GM23338 (cell line): Measurements from ENCODE around the gene DEFB110. TPM values are rescaled to one million over a fixed set of nuclear protein-coding genes. Genes with fewer than 3 reads are reported as not detected.

Experiments
- ATAC-seq: fragments of 200-7000 bp; cut with Tn5 transposase; 3 replicates; pipeline ENCODE4 v1.9.1; 2020
- DNase-seq: peaks from one replicate; pipeline ENCODE4 v3.0.0-alpha.2; 2015; ENCODE audit warnings: low spot score
- H2AFZ ChIP-seq: fragments of 200-600 bp; sonication (generic); 2 replicates; pipeline ENCODE4 v1.8.0; 2016; ENCODE audit warnings: antibody characterized with exemption, mild to moderate bottlenecking, moderate library complexity
- H3F3A ChIP-seq: fragments of 200-600 bp; sonication (generic); replicated peaks from 2 replicates; pipeline ENCODE4 v1.8.0; 2017; ENCODE audit warnings: antibody characterized with exemption, mixed run types, low read depth
- H3K27ac ChIP-seq: fragments of 200-600 bp; sonication (generic); 2 replicates; pipeline ENCODE4 v1.6.1; 2016; ENCODE audit warnings: low read depth
- H3K27me3 ChIP-seq: fragments of 200-600 bp; sonication (generic); 2 replicates; pipeline ENCODE4 v1.8.0; 2016; ENCODE audit warnings: mild to moderate bottlenecking, mixed run types, moderate library complexity; ENCODE audit not compliant: insufficient read depth
- H3K36me3 ChIP-seq: fragments of 200-600 bp; sonication (generic); 2 replicates; pipeline ENCODE4 v1.8.0; 2016; ENCODE audit warnings: mild to moderate bottlenecking; ENCODE audit not compliant: insufficient read depth
- H3K4me1 ChIP-seq: fragments of 200-600 bp; sonication (generic); 2 replicates; pipeline ENCODE4 v1.8.0; 2016; ENCODE audit warnings: mild to moderate bottlenecking, moderate library complexity; ENCODE audit not compliant: insufficient read depth
- H3K4me2 ChIP-seq: fragments of 200-600 bp; sonication (generic); 2 replicates; pipeline ENCODE4 v1.7.1; 2017; ENCODE audit warnings: mixed run types
- H3K4me3 ChIP-seq: fragments of 200-600 bp; sonication (generic); 2 replicates; pipeline ENCODE4 v1.6.1; 2016; ENCODE audit warnings: mixed run types
- H3K79me2 ChIP-seq: fragments of 200-600 bp; sonication (generic); replicated peaks from 2 replicates; pipeline ENCODE4 v1.8.0; 2017; ENCODE audit warnings: mild to moderate bottlenecking; ENCODE audit not compliant: insufficient read depth
- H3K9me2 ChIP-seq: fragments of 200-600 bp; sonication (generic); 2 replicates; pipeline ENCODE4 v1.8.0; 2017; ENCODE audit not compliant: insufficient read depth
- H4K20me1 ChIP-seq: fragments of 200-600 bp; sonication (generic); replicated peaks from 2 replicates; pipeline ENCODE4 v1.8.0; 2017; ENCODE audit warnings: mild to moderate bottlenecking; ENCODE audit not compliant: insufficient read depth
- H3K27ac Mint-ChIP-seq: 2 replicates; pipeline ENCODE4 v1.8.0; 2020; ENCODE audit warnings: inconsistent platforms, mild to moderate bottlenecking, moderate library complexity, mixed read lengths
- H3K27me3 Mint-ChIP-seq: 3 replicates; pipeline ENCODE4 v1.8.0; 2022; ENCODE audit warnings: low read depth, mild to moderate bottlenecking, moderate library complexity, mixed read lengths, inconsistent platforms; ENCODE audit not compliant: insufficient read depth, poor library complexity
- H3K36me3 Mint-ChIP-seq: 3 replicates; pipeline ENCODE4 v1.8.0; 2021; ENCODE audit warnings: low read depth, mild to moderate bottlenecking, inconsistent platforms, moderate library complexity, mixed read lengths
- H3K4me1 Mint-ChIP-seq: 3 replicates; pipeline ENCODE4 v1.8.0; 2020; ENCODE audit warnings: mild to moderate bottlenecking, inconsistent platforms, mixed read lengths
- H3K4me3 Mint-ChIP-seq: 3 replicates; pipeline ENCODE4 v1.8.0; 2021; ENCODE audit warnings: moderate library complexity, mild to moderate bottlenecking, inconsistent platforms, mixed read lengths
- H3K9me3 Mint-ChIP-seq: 3 replicates; pipeline ENCODE4 v1.8.0; 2020; ENCODE audit warnings: moderate library complexity, mild to moderate bottlenecking, inconsistent platforms, mixed read lengths
- CREB1 ChIP-seq: fragments of 250-450 bp; sonication (Bioruptor Pico); IDR thresholded peaks from 2 replicates; pipeline ENCODE4 v1.5.0; 2020; ENCODE audit warnings: low read depth, mild to moderate bottlenecking, moderate library complexity
- EZH2 ChIP-seq: fragments of 200-600 bp; sonication (generic); IDR thresholded peaks from one replicate; pipeline ENCODE4 v1.8.0; 2017; ENCODE audit warnings: antibody characterized with exemption, mild to moderate bottlenecking, low read depth; ENCODE audit not compliant: unreplicated experiment
- EZH2phosphoT487 ChIP-seq: fragments of 200-600 bp; sonication (generic); IDR thresholded peaks from one replicate; pipeline ENCODE4 v1.8.1; 2018; ENCODE audit warnings: antibody characterized with exemption; ENCODE audit not compliant: unreplicated experiment
- JUNB ChIP-seq: IDR thresholded peaks from one replicate; pipeline ENCODE4 v1.6.1; 2016; ENCODE audit warnings: antibody characterized with exemption; ENCODE audit not compliant: unreplicated experiment
- POLR2AphosphoS5 ChIP-seq: IDR thresholded peaks from 2 replicates; pipeline ENCODE4 v1.6.1; 2016; ENCODE audit warnings: antibody characterized with exemption, low read depth
- ZNF462 ChIP-seq: fragments of 250-450 bp; sonication (Bioruptor Pico); IDR thresholded peaks from 2 replicates; pipeline ENCODE4 v1.5.0; 2020; ENCODE audit warnings: mild to moderate bottlenecking, moderate library complexity
- polyA plus RNA-seq: library from polyadenylated mRNA; unstranded; fragments of >200 nt; fragmentation: Nextera tagmentation; extraction: Ambion mirVana; gene quantifications from 2 replicates; pipeline ENCODE4 v1.2.1, GENCODE V29; 2016
- total RNA-seq: library from RNA; depleted of rRNA; stranded (reverse); fragments of >200 nt; shearing (Covaris generic); gene quantifications from 2 replicates; pipeline ENCODE4 v1.2.3, GENCODE V29; 2014
- TF ChIP-seq, protein P1 (sequence below): IDR thresholded peaks from 2 replicates; pipeline ENCODE4 v1.6.1; 2016; ENCODE audit warnings: antibody characterized with exemption
- TF ChIP-seq, protein P2 (sequence below), 2 experiments: fragments of 200-600 bp in 1 of 2; sonication (generic) in 1 of 2; conservative IDR thresholded peaks; 2 replicates each; pipeline versions ENCODE4 v1.5.1 to v1.6.1; 2016 to 2017; ENCODE audit warnings: antibody characterized with exemption in 2 of 2, low read depth in 2 of 2, mild to moderate bottlenecking in 2 of 2, moderate library complexity in 1 of 2

The DEFB110 gene
- total and polyA plus RNA-seq, 2 experiments from 2014 or later, result not detected

- TF ChIP-seq ZNF462 (CRISPR knock-in tag) (no peak), POLR2AphosphoS5 (no peak), CREB1 (CRISPR knock-in tag) (no peak), EZH2phosphoT487 (no peak), JUNB (no peak), EZH2 (no peak)
Measured at GRCh38 chr6:50070101-50070500, 48.3 kb upstream of the DEFB110 start (continued).

- no peaks in the 10 kb centered on the region for H3K9me3 Mint-ChIP-seq
- no peak overlapping the region for H3K27ac Mint-ChIP-seq
- no peaks in the 10 kb centered on the region for H3K36me3 Mint-ChIP-seq
- H4K20me1 ChIP-seq, result no peaks in the 10 kb centered on the region
- no peaks in the 10 kb centered on the region for H3K9me2 ChIP-seq
- TF ChIP-seq, protein P1, sequence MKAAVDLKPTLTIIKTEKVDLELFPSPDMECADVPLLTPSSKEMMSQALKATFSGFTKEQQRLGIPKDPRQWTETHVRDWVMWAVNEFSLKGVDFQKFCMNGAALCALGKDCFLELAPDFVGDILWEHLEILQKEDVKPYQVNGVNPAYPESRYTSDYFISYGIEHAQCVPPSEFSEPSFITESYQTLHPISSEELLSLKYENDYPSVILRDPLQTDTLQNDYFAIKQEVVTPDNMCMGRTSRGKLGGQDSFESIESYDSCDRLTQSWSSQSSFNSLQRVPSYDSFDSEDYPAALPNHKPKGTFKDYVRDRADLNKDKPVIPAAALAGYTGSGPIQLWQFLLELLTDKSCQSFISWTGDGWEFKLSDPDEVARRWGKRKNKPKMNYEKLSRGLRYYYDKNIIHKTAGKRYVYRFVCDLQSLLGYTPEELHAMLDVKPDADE, result no peak
- TF ChIP-seq, protein P2, sequence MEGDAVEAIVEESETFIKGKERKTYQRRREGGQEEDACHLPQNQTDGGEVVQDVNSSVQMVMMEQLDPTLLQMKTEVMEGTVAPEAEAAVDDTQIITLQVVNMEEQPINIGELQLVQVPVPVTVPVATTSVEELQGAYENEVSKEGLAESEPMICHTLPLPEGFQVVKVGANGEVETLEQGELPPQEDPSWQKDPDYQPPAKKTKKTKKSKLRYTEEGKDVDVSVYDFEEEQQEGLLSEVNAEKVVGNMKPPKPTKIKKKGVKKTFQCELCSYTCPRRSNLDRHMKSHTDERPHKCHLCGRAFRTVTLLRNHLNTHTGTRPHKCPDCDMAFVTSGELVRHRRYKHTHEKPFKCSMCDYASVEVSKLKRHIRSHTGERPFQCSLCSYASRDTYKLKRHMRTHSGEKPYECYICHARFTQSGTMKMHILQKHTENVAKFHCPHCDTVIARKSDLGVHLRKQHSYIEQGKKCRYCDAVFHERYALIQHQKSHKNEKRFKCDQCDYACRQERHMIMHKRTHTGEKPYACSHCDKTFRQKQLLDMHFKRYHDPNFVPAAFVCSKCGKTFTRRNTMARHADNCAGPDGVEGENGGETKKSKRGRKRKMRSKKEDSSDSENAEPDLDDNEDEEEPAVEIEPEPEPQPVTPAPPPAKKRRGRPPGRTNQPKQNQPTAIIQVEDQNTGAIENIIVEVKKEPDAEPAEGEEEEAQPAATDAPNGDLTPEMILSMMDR (conservative IDR thresholded peaks at IDR 0.05; ENCODE audit: low read depth in 2 of 2), result peak; percentile 70 to 83
- no peaks in the 10 kb centered on the region for H3K4me1 ChIP-seq
- no peak overlapping the region for H3K27ac ChIP-seq
- DNase-seq (peak; percentile 52), ATAC-seq (peak; percentile 66)
- no peak overlapping the region for H3K4me2 ChIP-seq
- H3K4me3 Mint-ChIP-seq, result no peak overlapping the region
- no peaks in the 10 kb centered on the region for H3K36me3 ChIP-seq
- peaks cover 4% of the 10 kb centered on the region; the same call in 2 of the 3 replicates for H3K4me1 Mint-ChIP-seq
- no peak overlapping the region for H2AFZ ChIP-seq
- H3F3A ChIP-seq, result no peaks in the 10 kb centered on the region
- H3K27me3 Mint-ChIP-seq, result no peaks in the 10 kb centered on the region
- H3K79me2 ChIP-seq, result no peaks in the 10 kb centered on the region
- no peak overlapping the region for H3K4me3 ChIP-seq
- no peaks in the 10 kb centered on the region for H3K27me3 ChIP-seq
Measured at GRCh38 chr6:50062051-50062450, 40.3 kb upstream of the DEFB110 start.
